DND-41 (cell line): ENCODE measurements around the gene MT1G.

ENCODE experiments used
- ATAC-seq: fragments of 200-7000 bp; cut with Tn5 transposase; 3 replicates; pipeline ENCODE4 v1.9.1; 2021; ENCODE audit warnings: low read depth; ENCODE audit not compliant: insufficient read depth
- DNase-seq: peaks from one replicate; pipeline ENCODE4 v3.0.0-alpha.2; 2020
- H2AFZ ChIP-seq: 2 replicates; pipeline ENCODE4 v1.6.0; 2012; ENCODE audit warnings: low read depth, low read length
- H3K27ac ChIP-seq: 2 replicates; pipeline ENCODE4 v1.5.1; 2012; ENCODE audit warnings: low read length, inconsistent platforms
- H3K27me3 ChIP-seq: fragments of 200-600 bp; sonication (generic); 2 replicates; pipeline ENCODE4 v1.6.0; 2012; ENCODE audit warnings: low read length, mild to moderate bottlenecking, inconsistent platforms; ENCODE audit not compliant: insufficient read depth, poor library complexity
- H3K36me3 ChIP-seq: 2 replicates; pipeline ENCODE4 v1.5.1; 2012; ENCODE audit warnings: low read length, inconsistent platforms; ENCODE audit not compliant: insufficient read depth
- H3K4me1 ChIP-seq: 2 replicates; pipeline ENCODE4 v1.5.1; 2012; ENCODE audit warnings: mild to moderate bottlenecking, low read length; ENCODE audit not compliant: insufficient read depth
- H3K4me2 ChIP-seq: 2 replicates; pipeline ENCODE4 v1.6.0; 2012; ENCODE audit warnings: mild to moderate bottlenecking, moderate library complexity, low read length, inconsistent platforms; ENCODE audit not compliant: insufficient read depth
- H3K4me3 ChIP-seq, 2 experiments: fragments of 200-600 bp in 1 of 2; shearing (Covaris generic) in 1 of 2; 2 replicates each; pipeline ENCODE4 v1.5.1; 2012 to 2016; ENCODE audit warnings: inconsistent platforms in 2 of 2, low read length in 2 of 2, mild to moderate bottlenecking in 2 of 2, low read depth in 1 of 2, moderate library complexity in 1 of 2
- H3K79me2 ChIP-seq: 2 replicates; pipeline ENCODE4 v1.6.0; 2012; ENCODE audit warnings: low read length, inconsistent platforms; ENCODE audit not compliant: insufficient read depth
- H3K9ac ChIP-seq: 2 replicates; pipeline ENCODE4 v1.6.0; 2012; ENCODE audit warnings: low read depth, mild to moderate bottlenecking, inconsistent platforms, low read length, moderate library complexity
- H3K9me3 ChIP-seq: 2 replicates; pipeline ENCODE4 v1.5.1; 2012; ENCODE audit warnings: low read length, moderate library complexity, mild to moderate bottlenecking, inconsistent platforms; ENCODE audit not compliant: insufficient read depth, severe bottlenecking
- H4K20me1 ChIP-seq: 2 replicates; pipeline ENCODE4 v1.6.0; 2012; ENCODE audit warnings: low read length; ENCODE audit not compliant: insufficient read depth
- CTCF ChIP-seq: IDR thresholded peaks from 2 replicates; pipeline ENCODE4 v1.5.1; 2012; ENCODE audit warnings: borderline replicate concordance, low read length, moderate library complexity, mild to moderate bottlenecking; ENCODE audit not compliant: poor library complexity, severe bottlenecking; ENCODE audit errors: extremely low read depth
- EZH2 ChIP-seq: IDR thresholded peaks from 3 replicates; pipeline ENCODE4 v1.6.1; 2012; ENCODE audit warnings: borderline replicate concordance, low read depth, mild to moderate bottlenecking, moderate library complexity, low read length, inconsistent platforms; ENCODE audit not compliant: severe bottlenecking

The MT1G gene

GRCh38 chr16:56697456-56698155 lies 29.7 kb upstream of the MT1G start:
- H3K27me3 ChIP-seq, result no peaks in the 10 kb centered on the region
- no peak overlapping the region for H3K4me2 ChIP-seq
- no peaks in the 10 kb centered on the region for H4K20me1 ChIP-seq
- H3K4me1 ChIP-seq, result peaks cover 11% of the 10 kb centered on the region
- ATAC-seq (no peak), DNase-seq (no peak)
- no peak overlapping the region for H3K4me3 ChIP-seq
- no peak overlapping the region for H3K27ac ChIP-seq
- TF ChIP-seq CTCF (no peak), EZH2 (no peak)
- no peak overlapping the region for H3K9ac ChIP-seq
- H2AFZ ChIP-seq, result no peak overlapping the region
- peaks cover 4% of the 10 kb centered on the region for H3K9me3 ChIP-seq
- H3K36me3 ChIP-seq, result no peaks in the 10 kb centered on the region
- H3K79me2 ChIP-seq, result no peaks in the 10 kb centered on the region

GRCh38 chr16:56695246-56695645 lies 27.4 kb upstream of the MT1G start:
- no peaks in the 10 kb centered on the region for H4K20me1 ChIP-seq
- no peak overlapping the region for H2AFZ ChIP-seq

DNA sequence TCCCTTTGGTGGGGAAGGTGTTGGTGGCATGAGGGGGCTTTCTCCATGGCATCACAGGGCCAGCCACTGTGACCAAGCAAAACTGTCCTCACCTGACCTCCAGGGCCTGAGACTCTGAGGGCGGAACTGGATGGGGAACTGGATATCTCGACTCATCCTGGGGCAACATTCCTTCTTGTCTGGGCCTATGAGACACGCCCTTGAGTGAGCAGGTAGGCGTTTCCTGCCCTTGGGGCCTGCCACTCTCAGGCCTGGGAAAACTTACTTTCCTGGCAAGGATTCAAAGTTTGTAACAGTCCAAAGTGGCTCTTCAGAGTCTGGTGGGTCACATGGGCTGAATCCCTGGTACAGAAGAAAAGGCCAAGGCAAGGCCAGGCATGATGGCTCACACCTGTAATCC lies 24.0 kb upstream of the MT1G start:
- Histone ChIP-seq H3K36me3 (no peaks in the 10 kb centered on the region), H3K9ac (no peak overlapping the region), H3K27me3 (no peaks in the 10 kb centered on the region), H4K20me1 (no peaks in the 10 kb centered on the region), H3K9me3 (no peaks in the 10 kb centered on the region), H2AFZ (no peak overlapping the region), H3K79me2 (no peaks in the 10 kb centered on the region), H3K4me2 (no peak overlapping the region), H3K4me3 (no peak overlapping the region), H3K27ac (no peak overlapping the region), H3K4me1 (no peaks in the 10 kb centered on the region)
- TF ChIP-seq CTCF (no peak), EZH2 (no peak)
- ATAC-seq (no peak), DNase-seq (no peak)

More at GRCh38 chr16:56695246-56695645, 27.4 kb upstream of the MT1G start:
- H3K27ac ChIP-seq, result no peak overlapping the region
- DNase-seq (no peak), ATAC-seq (no peak)
- TF ChIP-seq EZH2, result no peak
- no peak for TF ChIP-seq CTCF
- no peaks in the 10 kb centered on the region for H3K79me2 ChIP-seq
- no peak overlapping the region for H3K4me2 ChIP-seq
- H3K36me3 ChIP-seq, result no peaks in the 10 kb centered on the region
- no peak overlapping the region for H3K4me3 ChIP-seq
- H3K27me3 ChIP-seq, result no peaks in the 10 kb centered on the region
- H3K4me1 ChIP-seq, result no peaks in the 10 kb centered on the region
- no peak overlapping the region for H3K9ac ChIP-seq
- peaks cover 4% of the 10 kb centered on the region for H3K9me3 ChIP-seq
